CD4-positive, alpha-beta T cell (primary cell): Measurements from ENCODE around the gene ARMC3. TPM values are rescaled to one million over a fixed set of nuclear protein-coding genes. Genes with fewer than 3 reads are reported as not detected.

Source experiments
- ATAC-seq: fragments of 200-7000 bp; cut with Tn5 transposase; one replicate; pipeline ENCODE4 v1.10.0; 2022; ENCODE audit warnings: mild to moderate bottlenecking; ENCODE audit not compliant: poor library complexity
- CTCF ChIA-PET: fragments of 350-600 bp; sonication (Branson Sonifier 250); formaldehyde crosslinking; loops from one replicate; lab custom pipeline; 2021; ENCODE audit warnings: antibody characterized with exemption, inconsistent platforms; lab: Charles Lee
- POLR2A ChIA-PET: fragments of 350-600 bp; sonication (Branson Sonifier 250); formaldehyde crosslinking; loops from one replicate; lab custom pipeline; 2021; ENCODE audit warnings: antibody characterized with exemption, inconsistent platforms; lab: Charles Lee
- DNase-seq, 14 experiments: peaks; one replicate each; pipeline ENCODE4 v3.0.0-alpha.2; 2013 to 2020; ENCODE audit warnings: mixed read lengths in 2 of 14
- H3K27ac ChIP-seq, 2 donors: one replicate each; pipeline versions ENCODE4 v1.5.1 to v1.7.0; 2013; ENCODE audit warnings: low read length in 2 of 2, low read depth in 1 of 2, mild to moderate bottlenecking in 1 of 2
- H3K27me3 ChIP-seq, 2 experiments: 1 replicate in 1 of 2; 2 replicates in 1 of 2; pipeline versions ENCODE4 v1.6.1 to v1.7.0; 2013; ENCODE audit warnings: low read length in 2 of 2, control low read depth in 1 of 2, mild to moderate bottlenecking in 1 of 2, moderate library complexity in 1 of 2; ENCODE audit not compliant: insufficient read depth in 2 of 2, control insufficient read depth in 1 of 2
- H3K36me3 ChIP-seq: one replicate; pipeline ENCODE4 v1.6.1; 2013; ENCODE audit warnings: low read length, control low read depth; ENCODE audit not compliant: insufficient read depth
- H3K4me1 ChIP-seq: one replicate; pipeline ENCODE4 v1.6.1; 2013; ENCODE audit warnings: low read length, control low read depth; ENCODE audit not compliant: insufficient read depth
- H3K4me3 ChIP-seq: one replicate; pipeline ENCODE4 v1.5.1; 2013; ENCODE audit warnings: mild to moderate bottlenecking, low read length, moderate library complexity
- H3K9me3 ChIP-seq, 2 experiments: 1 replicate in 1 of 2; 2 replicates in 1 of 2; pipeline versions ENCODE4 v1.6.1 to v1.7.0; 2013; ENCODE audit warnings: low read length in 2 of 2, mild to moderate bottlenecking in 2 of 2, control low read depth in 1 of 2, moderate library complexity in 1 of 2; ENCODE audit not compliant: control insufficient read depth in 1 of 2, insufficient read depth in 1 of 2
- H3K27ac Mint-ChIP-seq: one replicate; pipeline ENCODE4 v1.8.0; 2020; ENCODE audit warnings: mixed read lengths
- H3K27me3 Mint-ChIP-seq: one replicate; pipeline ENCODE4 v1.8.0; 2021; ENCODE audit warnings: mixed read lengths
- H3K36me3 Mint-ChIP-seq: one replicate; pipeline ENCODE4 v1.8.0; 2021; ENCODE audit warnings: low read depth, mixed read lengths
- H3K4me1 Mint-ChIP-seq: one replicate; pipeline ENCODE4 v1.8.0; 2021; ENCODE audit warnings: low read depth, mixed read lengths
- H3K4me3 Mint-ChIP-seq: one replicate; pipeline ENCODE4 v1.8.0; 2020; ENCODE audit warnings: mild to moderate bottlenecking, mixed read lengths
- H3K9me3 Mint-ChIP-seq: one replicate; pipeline ENCODE4 v1.8.0; 2020; ENCODE audit warnings: mixed read lengths
- intact Hi-C, 2 experiments: fragments of 100-400 bp; cut with DNase I in 1 of 2; cut with micrococcal nuclease in 1 of 2; formaldehyde crosslinking; loops; one replicate each; pipeline versions ENCODE4 v1.15.1 to v1.9.0; 2023 to 2025; cut with DNase I, micrococcal nuclease
- total RNA-seq, 174 experiments: library from RNA in 2 of 174; stranded (reverse) in 2 of 174; gene quantifications; one replicate each; pipeline ENCODE4 v1.2.3 and lab custom pipeline; 2021 to 2026
- TF ChIP-seq, protein P1 (sequence below): fragments of 200-600 bp; IDR thresholded peaks from one replicate; pipeline ENCODE4 v1.8.0; 2022; ENCODE audit warnings: antibody characterized with exemption, mild to moderate bottlenecking

The ARMC3 gene
- total RNA-seq, 2 experiments from 2014 or later: not detected

DNA sequence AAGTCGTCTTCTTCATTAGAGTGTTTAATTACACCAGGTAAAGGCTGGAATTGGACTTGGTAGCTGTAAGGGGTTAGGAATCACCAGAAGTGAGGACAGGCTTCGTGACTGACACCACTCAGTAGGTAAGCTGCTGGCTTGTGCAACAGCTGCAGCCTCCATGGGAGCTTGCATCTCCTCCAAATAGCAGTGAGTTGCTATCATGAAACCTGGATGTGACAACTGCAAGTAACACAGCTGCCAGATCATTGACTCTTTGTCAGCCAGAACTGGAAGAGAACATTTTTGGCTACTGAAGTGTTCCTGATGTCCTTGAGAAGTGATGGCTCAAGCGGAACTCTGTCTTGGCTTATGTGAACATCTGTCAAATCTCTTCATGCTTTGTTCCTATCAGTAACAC is 103.5 kb downstream of the ARMC3 start:
- ChIA-PET POLR2A (no interaction called here), CTCF (no interaction called here)
- Histone ChIP-seq H3K27ac (no peak overlapping the region), H3K27me3 (peaks cover 9 to 13% of the 10 kb centered on the region in 2 experiments), H3K9me3 (peaks cover 0 to 3% of the 10 kb centered on the region in 2 experiments), H3K4me3 (no peak overlapping the region), H3K4me1 (no peaks in the 10 kb centered on the region), H3K36me3 (no peaks in the 10 kb centered on the region)
- no peak for DNase-seq
- intact Hi-C loops: no loop called here
- Mint-ChIP-seq H3K4me3 (no peak overlapping the region), H3K27ac (no peak overlapping the region), H3K4me1 (no peaks in the 10 kb centered on the region), H3K36me3 (no peaks in the 10 kb centered on the region), H3K27me3 (peaks cover 59% of the 10 kb centered on the region), H3K9me3 (peaks cover 6% of the 10 kb centered on the region)
- TF ChIP-seq, protein P1, sequence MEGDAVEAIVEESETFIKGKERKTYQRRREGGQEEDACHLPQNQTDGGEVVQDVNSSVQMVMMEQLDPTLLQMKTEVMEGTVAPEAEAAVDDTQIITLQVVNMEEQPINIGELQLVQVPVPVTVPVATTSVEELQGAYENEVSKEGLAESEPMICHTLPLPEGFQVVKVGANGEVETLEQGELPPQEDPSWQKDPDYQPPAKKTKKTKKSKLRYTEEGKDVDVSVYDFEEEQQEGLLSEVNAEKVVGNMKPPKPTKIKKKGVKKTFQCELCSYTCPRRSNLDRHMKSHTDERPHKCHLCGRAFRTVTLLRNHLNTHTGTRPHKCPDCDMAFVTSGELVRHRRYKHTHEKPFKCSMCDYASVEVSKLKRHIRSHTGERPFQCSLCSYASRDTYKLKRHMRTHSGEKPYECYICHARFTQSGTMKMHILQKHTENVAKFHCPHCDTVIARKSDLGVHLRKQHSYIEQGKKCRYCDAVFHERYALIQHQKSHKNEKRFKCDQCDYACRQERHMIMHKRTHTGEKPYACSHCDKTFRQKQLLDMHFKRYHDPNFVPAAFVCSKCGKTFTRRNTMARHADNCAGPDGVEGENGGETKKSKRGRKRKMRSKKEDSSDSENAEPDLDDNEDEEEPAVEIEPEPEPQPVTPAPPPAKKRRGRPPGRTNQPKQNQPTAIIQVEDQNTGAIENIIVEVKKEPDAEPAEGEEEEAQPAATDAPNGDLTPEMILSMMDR: no peak
- no peak for ATAC-seq

- DNase-seq (no peak), ATAC-seq (no peak)
- intact Hi-C loops: no loop called here
- Histone ChIP-seq H3K36me3 (no peaks in the 10 kb centered on the region), H3K27me3 (peaks cover 5 to 6% of the 10 kb centered on the region in 2 experiments), H3K9me3 (no peaks in the 10 kb centered on the region), H3K4me3 (no peak overlapping the region), H3K27ac (no peak overlapping the region), H3K4me1 (no peaks in the 10 kb centered on the region)
- no peaks in the 10 kb centered on the region for H3K36me3 Mint-ChIP-seq
- peaks cover 3% of the 10 kb centered on the region for H3K9me3 Mint-ChIP-seq
- TF ChIP-seq, protein P1: no peak
- ChIA-PET CTCF (no interaction called here), POLR2A (no interaction called here)
- H3K27me3 Mint-ChIP-seq: peaks cover 58% of the 10 kb centered on the region
- no peaks in the 10 kb centered on the region for H3K4me1 Mint-ChIP-seq
- no peak overlapping the region for H3K27ac Mint-ChIP-seq
- H3K4me3 Mint-ChIP-seq: no peak overlapping the region
These were observed 106.9 kb downstream of the ARMC3 start for GRCh38 chr10:23034790-23035189.

- H3K36me3 ChIP-seq: no peaks in the 10 kb centered on the region
- CTCF ChIA-PET: no interaction called here
- DNase-seq: no peak
- H3K9me3 Mint-ChIP-seq: peaks cover 7% of the 10 kb centered on the region
- H3K27me3 Mint-ChIP-seq: peaks cover 56% of the 10 kb centered on the region
- H3K9me3 ChIP-seq: peaks cover 0 to 4% of the 10 kb centered on the region in 2 experiments
- no peak overlapping the region for H3K27ac Mint-ChIP-seq
- TF ChIP-seq, protein P1: no peak
- no peaks in the 10 kb centered on the region for H3K4me1 Mint-ChIP-seq
- H3K4me1 ChIP-seq: no peaks in the 10 kb centered on the region
- POLR2A ChIA-PET: no interaction called here
- H3K36me3 Mint-ChIP-seq: no peaks in the 10 kb centered on the region
- intact Hi-C loops: no loop called here
- H3K27me3 ChIP-seq: peaks cover 3 to 8% of the 10 kb centered on the region in 2 experiments
- no peak overlapping the region for H3K4me3 Mint-ChIP-seq
- no peak for ATAC-seq
- no peak overlapping the region for H3K27ac ChIP-seq
- H3K4me3 ChIP-seq: no peak overlapping the region
These were observed 107.7 kb downstream of the ARMC3 start for GRCh38 chr10:23035569-23035968.
